Activated naive CD8-positive, alpha-beta T cell treated with anti-CD3 and anti-CD28 coated beads, Interleukin-2, amount 50 U/mL, for 24 hours (primary cell): ENCODE measurements around the gene CAMSAP3.
"Not testable (repeated sequence)": the region's sequence is repeated elsewhere in the genome, so short reads cannot be mapped to it uniquely, and the experiment has no call there.

Experiments
- ATAC-seq: fragments of 150-1000 bp; cut with Tn5 transposase; one replicate; pipeline ENCODE4 v1.10.0; 2021
- DNase-seq: peaks from one replicate; pipeline ENCODE4 v3.0.0; 2021
- H3K27ac Mint-ChIP-seq: one replicate; pipeline ENCODE4 v1.8.0; 2021; ENCODE audit warnings: mild to moderate bottlenecking, mixed read lengths
- H3K27me3 Mint-ChIP-seq: one replicate; pipeline ENCODE4 v1.8.0; 2021; ENCODE audit warnings: mixed read lengths
- H3K36me3 Mint-ChIP-seq: one replicate; pipeline ENCODE4 v1.8.0; 2021; ENCODE audit warnings: low read depth, mixed read lengths
- H3K4me1 Mint-ChIP-seq: one replicate; pipeline ENCODE4 v1.8.0; 2021; ENCODE audit warnings: mixed read lengths
- H3K4me3 Mint-ChIP-seq: one replicate; pipeline ENCODE4 v1.8.0; 2021; ENCODE audit warnings: mild to moderate bottlenecking, moderate library complexity, mixed read lengths
- H3K9me3 Mint-ChIP-seq: one replicate; pipeline ENCODE4 v1.8.0; 2021; ENCODE audit warnings: mixed read lengths

Gene CAMSAP3

DNA sequence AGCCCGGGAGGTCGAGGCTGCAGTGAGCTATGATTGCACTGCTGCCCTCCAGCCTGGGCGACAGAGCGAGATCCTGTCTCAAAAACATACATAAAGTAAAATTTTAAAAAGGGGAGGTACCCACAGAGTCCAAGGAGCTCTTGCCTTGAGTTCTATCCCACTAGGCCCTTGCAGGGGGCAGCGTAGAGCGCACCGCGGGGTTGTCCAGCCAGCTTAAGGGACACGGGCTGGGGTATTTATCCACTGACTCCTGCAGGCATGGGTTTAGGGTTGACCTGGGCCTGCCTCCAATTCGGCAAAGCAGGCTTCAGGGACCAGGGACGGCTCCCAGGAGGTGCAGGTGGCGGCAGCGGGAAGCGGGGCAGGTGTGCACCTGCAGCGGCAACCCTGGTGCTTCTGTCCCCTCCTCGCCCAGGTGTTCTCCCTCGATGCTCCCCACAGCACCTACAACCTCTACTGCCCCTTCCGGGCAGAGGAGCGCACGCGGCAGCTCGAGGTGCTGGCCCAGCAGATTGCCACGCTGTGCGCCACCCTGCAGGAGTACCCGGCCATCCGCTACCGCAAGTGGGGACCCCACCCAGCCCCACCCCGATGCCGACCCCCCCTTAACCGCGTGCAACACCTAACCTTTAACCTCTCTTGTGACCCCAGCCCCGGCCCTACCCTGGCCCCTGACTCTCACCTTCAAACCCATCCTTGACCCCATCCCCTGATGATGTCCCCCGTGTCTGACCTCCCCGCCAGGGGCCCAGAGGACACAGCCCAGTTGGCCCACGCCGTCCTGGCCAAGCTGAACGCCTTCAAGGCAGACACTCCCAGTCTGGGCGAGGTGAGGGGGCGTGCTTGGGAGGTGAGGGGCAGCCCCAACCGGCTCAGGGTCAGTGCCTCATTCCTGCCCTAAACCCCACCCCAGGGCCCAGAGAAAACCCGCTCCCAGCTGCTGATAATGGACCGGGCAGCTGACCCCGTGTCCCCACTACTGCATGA is 45.9 kb downstream of the CAMSAP3 start:
- Mint-ChIP-seq H3K9me3 (no peaks in the 10 kb centered on the region), H3K4me3 (no peak overlapping the region), H3K27ac (no peak overlapping the region), H3K36me3 (peaks cover 8% of the 10 kb centered on the region), H3K27me3 (no peaks in the 10 kb centered on the region), H3K4me1 (peaks cover 24% of the 10 kb centered on the region)
- no peak for ATAC-seq
- DNase-seq = no peak

GRCh38 chr19:7642295-7643030 is 46.8 kb downstream of the CAMSAP3 start:
- peaks cover 8% of the 10 kb centered on the region for H3K36me3 Mint-ChIP-seq
- H3K27me3 Mint-ChIP-seq = no peaks in the 10 kb centered on the region
- H3K4me1 Mint-ChIP-seq = peaks cover 21% of the 10 kb centered on the region
- no peak overlapping the region for H3K27ac Mint-ChIP-seq
- DNase-seq (no peak), ATAC-seq (no peak)
- H3K4me3 Mint-ChIP-seq = no peak overlapping the region
- no peaks in the 10 kb centered on the region for H3K9me3 Mint-ChIP-seq

- H3K4me3 Mint-ChIP-seq = no peak overlapping the region
- no peak overlapping the region for H3K27ac Mint-ChIP-seq
- H3K36me3 Mint-ChIP-seq = peaks cover 8% of the 10 kb centered on the region
- no peak for DNase-seq
- no peak for ATAC-seq
- no peaks in the 10 kb centered on the region for H3K27me3 Mint-ChIP-seq
- no peaks in the 10 kb centered on the region for H3K9me3 Mint-ChIP-seq
- H3K4me1 Mint-ChIP-seq = peaks cover 17% of the 10 kb centered on the region
Measured at GRCh38 chr19:7643031-7643415, 47.4 kb downstream of the CAMSAP3 start.

- not testable (repeated sequence) for H3K27ac Mint-ChIP-seq, H3K27me3 Mint-ChIP-seq, ATAC-seq, H3K9me3 Mint-ChIP-seq, H3K4me3 Mint-ChIP-seq, H3K36me3 Mint-ChIP-seq
- peaks cover 13% of the 10 kb centered on the region for H3K4me1 Mint-ChIP-seq
- DNase-seq = peak; percentile 34
Measured at GRCh38 chr19:7643629-7644549, 48.2 kb downstream of the CAMSAP3 start.

GRCh38 chr19:7644550-7644877 is 48.9 kb downstream of the CAMSAP3 start:
- Mint-ChIP-seq H3K27ac (no peak overlapping the region), H3K4me3 (no peak overlapping the region), H3K4me1 (peaks cover 11% of the 10 kb centered on the region), H3K9me3 (no peaks in the 10 kb centered on the region), H3K27me3 (no peaks in the 10 kb centered on the region), H3K36me3 (peaks cover 8% of the 10 kb centered on the region)
- DNase-seq (no peak), ATAC-seq (no peak)

DNA sequence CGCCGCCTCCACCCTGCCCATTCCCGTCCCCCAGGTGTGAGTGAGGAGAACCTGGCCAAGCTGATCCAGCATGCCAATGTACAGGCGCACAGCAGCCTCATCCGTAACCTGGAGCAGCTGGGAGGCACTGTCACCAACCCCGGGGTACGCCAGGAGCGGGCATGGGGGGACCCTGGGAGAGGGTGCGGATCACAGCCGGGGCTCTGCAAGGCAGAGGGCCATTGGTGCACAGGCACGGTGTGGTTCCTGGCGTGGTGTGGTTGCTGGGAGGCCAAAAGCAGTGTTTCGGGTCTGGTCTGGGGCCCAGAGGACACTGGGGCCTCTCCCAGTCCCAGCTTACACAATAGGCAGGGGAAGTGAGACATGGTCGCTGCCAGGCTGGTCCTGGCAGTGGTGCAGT is 49.5 kb downstream of the CAMSAP3 start:
- no peaks in the 10 kb centered on the region for H3K27me3 Mint-ChIP-seq
- H3K9me3 Mint-ChIP-seq = no peaks in the 10 kb centered on the region
- H3K27ac Mint-ChIP-seq = no peak overlapping the region
- H3K36me3 Mint-ChIP-seq = peaks cover 4% of the 10 kb centered on the region
- ATAC-seq = no peak
- DNase-seq = no peak
- peaks cover 4% of the 10 kb centered on the region for H3K4me1 Mint-ChIP-seq
- no peak overlapping the region for H3K4me3 Mint-ChIP-seq

DNA sequence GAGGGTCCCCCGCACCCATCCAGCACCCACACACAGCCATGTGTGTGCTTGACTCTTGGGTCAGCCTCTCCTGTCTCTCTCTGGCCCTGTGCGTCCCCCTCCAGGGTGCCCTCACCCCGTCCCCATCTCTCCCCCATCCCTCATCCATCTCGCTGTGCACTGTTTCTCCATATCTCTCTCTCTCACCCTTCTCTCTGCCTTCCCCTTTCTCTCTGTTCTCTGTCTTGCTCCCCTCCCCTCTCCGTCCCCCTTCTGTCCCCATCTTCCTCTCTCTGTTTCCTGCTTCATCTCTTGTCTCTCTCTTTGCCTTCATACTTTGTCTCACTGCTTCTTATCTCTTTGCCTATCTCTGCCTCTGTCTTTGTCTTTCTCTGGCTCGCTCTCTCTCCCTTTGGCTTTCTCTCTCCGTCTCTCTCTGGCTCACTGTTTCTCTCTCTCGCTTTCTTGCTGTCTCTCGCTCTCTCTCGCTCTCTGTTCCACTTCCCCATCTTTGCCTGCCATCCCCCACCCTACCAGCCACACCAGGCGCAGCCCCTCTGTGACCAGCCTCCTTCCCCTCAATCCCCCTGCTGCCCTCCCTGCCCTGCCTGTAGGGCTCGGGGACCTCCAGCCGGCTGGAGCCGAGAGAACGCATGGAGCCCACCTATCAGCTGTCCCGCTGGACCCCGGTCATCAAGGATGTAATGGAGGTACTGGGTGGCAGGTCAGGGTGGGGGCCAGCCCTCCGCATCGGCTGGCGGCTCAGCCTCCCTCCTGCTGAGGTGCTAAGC is 50.2 kb downstream of the CAMSAP3 start:
- no peak overlapping the region for H3K27ac Mint-ChIP-seq
- DNase-seq = no peak
- H3K4me3 Mint-ChIP-seq = no peak overlapping the region
- no peak for ATAC-seq
- peaks cover 3% of the 10 kb centered on the region for H3K4me1 Mint-ChIP-seq
- no peaks in the 10 kb centered on the region for H3K36me3 Mint-ChIP-seq
- no peaks in the 10 kb centered on the region for H3K27me3 Mint-ChIP-seq
- H3K9me3 Mint-ChIP-seq = no peaks in the 10 kb centered on the region

DNA sequence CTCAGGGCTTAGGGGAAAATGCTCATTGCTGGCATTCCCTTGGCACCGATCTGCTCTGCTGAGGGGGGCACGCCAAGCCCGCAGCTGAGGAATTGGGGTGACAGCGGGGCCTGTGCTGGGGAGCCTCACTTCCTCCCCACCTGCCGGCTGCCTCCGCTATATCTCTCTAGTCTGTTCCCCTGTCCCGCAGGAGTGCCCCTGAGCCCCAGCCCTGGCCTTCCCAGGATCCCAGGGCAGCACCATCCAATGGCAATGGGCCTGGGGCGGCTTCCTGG is 50.7 kb downstream of the CAMSAP3 start:
- no peak overlapping the region for H3K27ac Mint-ChIP-seq
- ATAC-seq (no peak), DNase-seq (no peak)
- no peaks in the 10 kb centered on the region for H3K9me3 Mint-ChIP-seq
- no peaks in the 10 kb centered on the region for H3K36me3 Mint-ChIP-seq
- H3K27me3 Mint-ChIP-seq = peaks cover 2% of the 10 kb centered on the region
- peaks cover 3% of the 10 kb centered on the region for H3K4me1 Mint-ChIP-seq
- H3K4me3 Mint-ChIP-seq = no peak overlapping the region

GRCh38 chr19:7647156-7647555 is 51.5 kb downstream of the CAMSAP3 start:
- Mint-ChIP-seq H3K36me3 (no peaks in the 10 kb centered on the region), H3K4me1 (peaks cover 6% of the 10 kb centered on the region), H3K9me3 (no peaks in the 10 kb centered on the region), H3K27ac (no peak overlapping the region), H3K4me3 (no peak overlapping the region), H3K27me3 (peaks cover 3% of the 10 kb centered on the region)
- DNase-seq (no peak), ATAC-seq (no peak)

DNA sequence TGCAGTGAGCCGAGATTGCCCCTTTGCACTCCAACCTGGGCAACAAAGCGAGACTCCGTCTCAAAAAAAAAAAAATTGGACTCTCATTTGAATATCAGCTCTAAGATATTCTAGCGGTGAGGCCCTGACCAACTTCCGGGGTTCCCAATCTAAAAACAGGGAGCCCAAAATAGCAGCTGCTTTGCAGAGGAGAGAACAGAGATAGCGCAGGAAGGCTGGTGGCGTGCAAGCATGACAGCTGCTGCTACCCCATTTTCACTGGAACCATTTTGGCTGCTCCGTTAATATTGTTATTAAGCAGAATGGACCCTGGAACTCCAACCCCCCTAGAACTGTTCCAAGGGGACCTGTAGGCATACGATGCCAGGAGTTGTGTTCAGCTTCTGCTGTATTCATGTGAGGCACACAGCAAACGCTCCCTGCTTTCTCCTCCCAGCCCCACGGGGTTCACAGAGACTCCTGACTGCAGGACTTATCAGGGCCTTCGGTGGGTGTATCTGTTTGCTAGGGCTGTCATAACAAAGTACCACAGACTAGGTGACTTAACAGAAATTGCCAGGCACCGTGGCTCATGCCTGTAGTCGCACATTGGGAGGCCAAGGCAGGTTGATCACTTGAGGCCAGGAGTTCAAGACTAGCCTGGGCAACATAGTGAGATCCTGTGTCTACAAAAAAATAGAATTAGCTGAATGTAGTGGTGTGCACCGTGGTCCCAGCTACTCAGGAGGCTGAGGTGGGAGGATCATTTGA is 52.8 kb downstream of the CAMSAP3 start:
- Mint-ChIP-seq H3K4me3 (no peak overlapping the region), H3K27ac (no peak overlapping the region), H3K9me3 (no peaks in the 10 kb centered on the region), H3K4me1 (peaks cover 12% of the 10 kb centered on the region), H3K27me3 (peaks cover 5% of the 10 kb centered on the region), H3K36me3 (no peaks in the 10 kb centered on the region)
- DNase-seq (no peak), ATAC-seq (no peak)

GRCh38 chr19:7650148-7650547 is 54.5 kb downstream of the CAMSAP3 start:
- H3K27me3 Mint-ChIP-seq = peaks cover 5% of the 10 kb centered on the region
- H3K4me1 Mint-ChIP-seq = peaks cover 12% of the 10 kb centered on the region
- H3K9me3 Mint-ChIP-seq = no peaks in the 10 kb centered on the region
- no peak for ATAC-seq
- no peak overlapping the region for H3K27ac Mint-ChIP-seq
- H3K4me3 Mint-ChIP-seq = no peak overlapping the region
- no peak for DNase-seq
- H3K36me3 Mint-ChIP-seq = no peaks in the 10 kb centered on the region

GRCh38 chr19:7652061-7652641 is 56.5 kb downstream of the CAMSAP3 start:
- ATAC-seq (peak; percentile 77), DNase-seq (peak; percentile 90)
- Mint-ChIP-seq H3K27me3 (peaks cover 5% of the 10 kb centered on the region), H3K27ac (peak overlapping the region; percentile 18), H3K4me1 (peaks cover 18% of the 10 kb centered on the region), H3K9me3 (no peaks in the 10 kb centered on the region), H3K36me3 (no peaks in the 10 kb centered on the region), H3K4me3 (peak overlapping the region; percentile 40)

GRCh38 chr19:7654401-7654800 is 58.7 kb downstream of the CAMSAP3 start:
- no peak overlapping the region for H3K4me3 Mint-ChIP-seq
- ATAC-seq = no peak
- H3K27ac Mint-ChIP-seq = no peak overlapping the region
- H3K9me3 Mint-ChIP-seq = no peaks in the 10 kb centered on the region
- H3K4me1 Mint-ChIP-seq = peaks cover 32% of the 10 kb centered on the region
- peaks cover 5% of the 10 kb centered on the region for H3K27me3 Mint-ChIP-seq
- no peak for DNase-seq
- no peaks in the 10 kb centered on the region for H3K36me3 Mint-ChIP-seq
